GM10248 (cell line): ENCODE measurements around the gene JMJD1C.

Experiments used
- CTCF ChIA-PET: fragments of 300-600 bp; sonication (Branson Sonifier 250); formaldehyde crosslinking; extraction: SDS; loops from one replicate; lab custom pipeline; 2021; ENCODE audit warnings: antibody characterized with exemption; lab: Yijun Ruan, JAX
- POLR2A ChIA-PET: fragments of 350-650 bp; sonication (Branson Sonifier 250); formaldehyde crosslinking; extraction: SDS; loops from one replicate; lab custom pipeline; 2020; ENCODE audit warnings: antibody characterized with exemption; lab: Yijun Ruan, JAX
- DNase-seq: peaks from one replicate; pipeline ENCODE4 v3.0.0; 2012; ENCODE audit errors: extremely low spot score
- TF ChIP-seq, protein P1 (sequence below): IDR thresholded peaks from 2 replicates; pipeline ENCODE4 v1.5.1; 2012; ENCODE audit warnings: mild to moderate bottlenecking, low read depth; ENCODE audit errors: extremely low read depth, missing control alignments, control extremely low read depth

Gene JMJD1C

DNA sequence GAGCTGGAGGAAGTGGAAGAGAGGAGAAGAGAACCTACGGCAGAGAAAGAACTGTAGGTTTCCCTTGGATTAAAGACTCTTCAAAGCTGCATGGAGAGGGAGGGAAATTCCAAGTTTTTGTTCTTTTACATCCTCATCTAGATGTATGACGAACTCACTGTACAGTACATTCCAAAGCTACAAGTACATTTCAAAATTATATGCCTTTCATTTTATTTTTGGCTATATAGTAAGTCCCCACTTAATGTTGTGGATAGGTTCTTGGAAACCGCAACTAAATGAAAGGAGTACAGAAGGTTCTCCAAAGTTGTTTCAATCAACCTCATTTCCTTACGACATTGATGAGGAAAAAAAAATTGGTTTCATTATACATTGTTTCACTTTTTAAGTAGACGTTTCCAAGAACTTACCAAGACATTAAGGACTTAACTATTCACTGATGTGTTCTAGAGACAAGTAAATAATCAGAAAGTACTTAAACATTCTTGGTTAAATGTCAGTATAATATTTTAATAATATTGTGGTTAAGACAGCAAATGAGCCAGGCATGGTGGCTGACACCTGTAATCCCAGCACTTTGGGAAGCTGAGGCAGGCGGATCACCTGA lies 16.1 kb upstream of the JMJD1C start:
- POLR2A ChIA-PET = no interaction called here
- TF ChIP-seq, protein P1, sequence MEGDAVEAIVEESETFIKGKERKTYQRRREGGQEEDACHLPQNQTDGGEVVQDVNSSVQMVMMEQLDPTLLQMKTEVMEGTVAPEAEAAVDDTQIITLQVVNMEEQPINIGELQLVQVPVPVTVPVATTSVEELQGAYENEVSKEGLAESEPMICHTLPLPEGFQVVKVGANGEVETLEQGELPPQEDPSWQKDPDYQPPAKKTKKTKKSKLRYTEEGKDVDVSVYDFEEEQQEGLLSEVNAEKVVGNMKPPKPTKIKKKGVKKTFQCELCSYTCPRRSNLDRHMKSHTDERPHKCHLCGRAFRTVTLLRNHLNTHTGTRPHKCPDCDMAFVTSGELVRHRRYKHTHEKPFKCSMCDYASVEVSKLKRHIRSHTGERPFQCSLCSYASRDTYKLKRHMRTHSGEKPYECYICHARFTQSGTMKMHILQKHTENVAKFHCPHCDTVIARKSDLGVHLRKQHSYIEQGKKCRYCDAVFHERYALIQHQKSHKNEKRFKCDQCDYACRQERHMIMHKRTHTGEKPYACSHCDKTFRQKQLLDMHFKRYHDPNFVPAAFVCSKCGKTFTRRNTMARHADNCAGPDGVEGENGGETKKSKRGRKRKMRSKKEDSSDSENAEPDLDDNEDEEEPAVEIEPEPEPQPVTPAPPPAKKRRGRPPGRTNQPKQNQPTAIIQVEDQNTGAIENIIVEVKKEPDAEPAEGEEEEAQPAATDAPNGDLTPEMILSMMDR = no peak
- no peak for DNase-seq
- CTCF ChIA-PET = interaction anchor here (0.6 to 5.0 kb wide), 6 partner anchors 8 to 21 kb away, joined by 3 to 20 read pairs (median 6); no protein-coding TSS in a partner anchor

DNA sequence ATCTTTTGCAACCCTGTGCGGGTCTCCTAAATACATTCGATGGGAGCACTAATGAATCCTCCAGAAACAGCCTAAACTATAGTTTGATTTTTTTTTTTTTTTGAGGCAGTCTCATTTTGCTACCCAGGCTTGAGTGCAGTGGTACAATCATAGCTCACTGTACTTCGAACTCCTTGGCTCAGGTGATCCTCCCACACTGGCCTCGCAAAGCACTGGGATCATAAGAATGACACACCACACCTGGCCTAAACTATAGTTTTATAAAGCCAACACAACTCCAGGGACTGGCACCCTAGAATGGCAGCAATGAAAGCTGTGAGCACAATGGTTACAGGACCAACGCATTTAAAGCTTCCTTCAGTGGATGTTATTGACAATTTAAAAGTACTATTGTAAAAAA lies 14.5 kb upstream of the JMJD1C start:
- TF ChIP-seq, protein P1 = no peak
- DNase-seq = no peak
- ChIA-PET POLR2A (interaction anchor here (0.6 kb wide), 1 partner anchor 204 kb away, joined by 3 read pairs; no protein-coding TSS in a partner anchor), CTCF (interaction anchor here (1.2 to 5.0 kb wide), 4 partner anchors 10 to 17 kb away, joined by 3 to 20 read pairs (median 5); partner anchors contain the start of gene JMJD1C)

DNA sequence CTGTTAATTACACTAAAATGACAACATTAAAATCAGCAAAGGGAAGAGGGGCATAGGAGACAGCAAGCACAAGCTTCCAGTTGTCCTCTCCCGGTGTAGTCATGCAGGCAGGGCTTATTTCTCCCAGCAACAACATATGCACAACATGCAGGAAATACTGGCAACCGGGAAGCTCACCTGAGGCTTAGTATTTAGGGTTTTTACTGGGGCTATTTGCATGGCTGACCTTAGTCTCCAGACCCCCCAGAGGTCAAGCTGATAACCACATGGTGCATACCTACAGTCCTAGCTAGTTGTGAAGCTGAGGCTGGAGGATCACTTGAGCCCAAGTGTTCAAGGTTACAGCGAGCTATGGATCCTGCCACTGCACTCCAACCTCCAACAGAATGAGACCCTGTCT lies 12.8 kb upstream of the JMJD1C start:
- ChIA-PET CTCF (interaction anchor here (1.1 to 5.0 kb wide), 4 partner anchors 12 to 59 kb away, joined by 3 to 20 read pairs (median 4); no protein-coding TSS in a partner anchor), POLR2A (no interaction called here)
- DNase-seq = no peak
- TF ChIP-seq, protein P1 = no peak

DNA sequence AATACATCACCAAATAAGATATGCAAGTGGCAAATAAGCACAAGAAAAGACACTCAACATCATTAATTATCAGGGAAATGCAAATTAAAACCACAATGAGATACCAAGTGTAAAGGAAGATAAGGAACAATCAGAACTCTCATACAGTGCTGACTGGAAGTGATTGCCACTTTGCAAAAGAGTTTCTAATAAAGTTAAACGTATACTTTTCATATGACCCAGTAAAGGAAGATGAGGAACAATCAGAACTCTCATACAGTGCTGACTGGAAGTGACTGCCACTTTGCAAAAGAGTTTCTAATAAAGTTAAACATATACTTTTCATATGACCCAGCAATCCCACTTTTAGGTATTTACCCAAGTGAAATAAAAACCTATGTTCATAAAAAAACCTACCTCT lies 12.2 kb upstream of the JMJD1C start:
- POLR2A ChIA-PET = no interaction called here

DNA sequence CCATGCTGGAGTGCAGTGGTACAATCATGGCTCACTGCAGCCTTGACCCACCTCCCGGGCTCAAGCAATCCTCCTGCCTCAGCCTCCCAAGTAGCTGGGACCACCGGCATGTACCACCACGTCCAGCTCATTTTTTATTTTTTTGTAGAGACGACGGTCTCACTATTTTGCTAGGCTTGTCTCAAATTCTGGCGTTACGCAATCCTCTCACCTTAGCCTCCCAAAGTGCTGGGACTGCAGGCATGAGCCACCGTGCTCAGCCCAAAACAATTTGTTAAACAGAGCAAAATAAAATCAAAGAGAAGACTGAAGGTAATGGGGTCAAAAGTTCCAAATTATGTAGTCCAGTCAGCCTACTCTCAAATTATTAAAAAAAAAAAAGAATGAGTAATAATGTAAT lies 8.7 kb upstream of the JMJD1C start:
- TF ChIP-seq, protein P1 = no peak
- ChIA-PET CTCF (no interaction called here), POLR2A (no interaction called here)
- DNase-seq = no peak

More for the DNA sequence above, 12.2 kb upstream of the JMJD1C start:
- DNase-seq = no peak
- CTCF ChIA-PET = interaction anchor here (0.6 to 5.0 kb wide), 4 partner anchors 12 to 25 kb away, joined by 3 to 20 read pairs (median 4); no protein-coding TSS in a partner anchor
- TF ChIP-seq, protein P1 = no peak

DNA sequence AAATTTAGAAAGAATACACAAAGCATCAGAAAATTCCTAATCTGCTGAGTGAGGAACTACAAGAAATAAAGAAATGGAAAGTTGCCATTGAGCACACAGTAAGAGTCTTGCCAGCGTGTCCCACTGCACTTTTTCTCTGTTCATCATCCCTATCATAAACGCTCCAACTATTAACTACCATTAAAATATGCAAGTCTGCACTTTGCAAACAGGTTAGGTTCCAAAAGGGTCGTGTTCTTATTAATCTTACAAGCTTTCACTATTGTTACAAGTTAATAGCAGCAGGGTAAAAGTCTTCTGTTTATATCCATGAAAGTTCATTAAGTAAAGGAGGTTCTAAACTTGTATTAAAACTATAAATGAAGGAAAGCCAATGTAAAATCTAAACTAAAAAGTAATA lies 5.2 kb upstream of the JMJD1C start:
- ChIA-PET POLR2A (no interaction called here), CTCF (interaction anchor here (1.1 to 2.1 kb wide), 3 partner anchors 12 to 303 kb away, joined by 3 to 6 read pairs (median 3); no protein-coding TSS in a partner anchor)
- no peak for DNase-seq
- TF ChIP-seq, protein P1 = no peak
